BJ (cell line): ENCODE data around the gene PTPRM. TPM values are rescaled to one million over a fixed set of nuclear protein-coding genes. Genes with fewer than 3 reads are reported as not detected.
A peak's percentile ranks its signal among the peaks of the same experiment; 100 is the strongest.

Experiments used
- CTCF ChIA-PET: fragments of 350-600 bp; formaldehyde crosslinking; extraction: SDS; loops from one replicate; lab custom pipeline; 2021; ENCODE audit warnings: antibody characterized with exemption, inconsistent platforms; lab: Yijun Ruan, JAX
- POLR2A ChIA-PET: fragments of 300-600 bp; sonication (Branson Sonifier 250); formaldehyde crosslinking; extraction: SDS; loops from one replicate; lab custom pipeline; 2021; ENCODE audit warnings: antibody characterized with exemption; lab: Charles Lee
- DNase-seq: peaks from one replicate; pipeline ENCODE4 v3.0.0-alpha.2; 2011; ENCODE audit warnings: low read depth
- H3K27me3 ChIP-seq: 2 replicates; pipeline ENCODE4 v1.6.0; 2011; ENCODE audit warnings: low read length; ENCODE audit not compliant: control insufficient read depth, insufficient read depth
- H3K36me3 ChIP-seq: 2 replicates; pipeline ENCODE4 v1.5.1; 2011; ENCODE audit warnings: low read length; ENCODE audit not compliant: control insufficient read depth, insufficient read depth
- H3K4me3 ChIP-seq: 2 replicates; pipeline ENCODE4 v1.5.1; 2011; ENCODE audit warnings: low read depth, mild to moderate bottlenecking, control low read depth, low read length
- polyA plus RNA-seq: library from polyadenylated mRNA; depleted of rRNA; stranded (reverse); fragments of >200 nt; gene quantifications from 2 replicates; pipeline ENCODE4 v1.2.3, GENCODE V29; 2011
- TF ChIP-seq, protein P1 (sequence below): IDR thresholded peaks from 2 replicates; pipeline ENCODE4 v1.5.1; 2011; ENCODE audit warnings: low read depth, mild to moderate bottlenecking, control low read depth, inconsistent platforms, low read length, moderate library complexity; ENCODE audit not compliant: insufficient read depth

Gene PTPRM
- polyA plus RNA-seq, 1 experiment = 149 TPM

DNA sequence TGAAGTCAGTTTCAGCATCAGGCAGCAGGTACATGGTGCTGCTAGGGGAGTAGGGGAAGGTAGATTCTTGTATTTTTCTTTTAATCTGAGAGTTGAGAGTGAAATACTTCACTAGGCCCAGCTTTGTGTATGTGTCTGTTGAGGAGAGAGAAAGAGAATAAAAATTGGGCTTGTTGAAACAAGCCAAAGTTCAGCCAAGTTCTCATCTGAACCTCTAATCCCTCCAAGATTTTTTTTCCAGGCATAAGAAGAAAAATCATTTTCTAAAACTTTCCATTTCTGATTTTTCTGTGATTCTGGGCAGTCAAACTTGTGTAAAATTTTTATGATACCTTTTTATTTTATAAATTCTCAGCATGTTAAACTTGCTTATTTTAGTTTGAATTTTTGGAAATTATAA is 55.6 kb downstream of the PTPRM start:
- TF ChIP-seq, protein P1, sequence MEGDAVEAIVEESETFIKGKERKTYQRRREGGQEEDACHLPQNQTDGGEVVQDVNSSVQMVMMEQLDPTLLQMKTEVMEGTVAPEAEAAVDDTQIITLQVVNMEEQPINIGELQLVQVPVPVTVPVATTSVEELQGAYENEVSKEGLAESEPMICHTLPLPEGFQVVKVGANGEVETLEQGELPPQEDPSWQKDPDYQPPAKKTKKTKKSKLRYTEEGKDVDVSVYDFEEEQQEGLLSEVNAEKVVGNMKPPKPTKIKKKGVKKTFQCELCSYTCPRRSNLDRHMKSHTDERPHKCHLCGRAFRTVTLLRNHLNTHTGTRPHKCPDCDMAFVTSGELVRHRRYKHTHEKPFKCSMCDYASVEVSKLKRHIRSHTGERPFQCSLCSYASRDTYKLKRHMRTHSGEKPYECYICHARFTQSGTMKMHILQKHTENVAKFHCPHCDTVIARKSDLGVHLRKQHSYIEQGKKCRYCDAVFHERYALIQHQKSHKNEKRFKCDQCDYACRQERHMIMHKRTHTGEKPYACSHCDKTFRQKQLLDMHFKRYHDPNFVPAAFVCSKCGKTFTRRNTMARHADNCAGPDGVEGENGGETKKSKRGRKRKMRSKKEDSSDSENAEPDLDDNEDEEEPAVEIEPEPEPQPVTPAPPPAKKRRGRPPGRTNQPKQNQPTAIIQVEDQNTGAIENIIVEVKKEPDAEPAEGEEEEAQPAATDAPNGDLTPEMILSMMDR = no peak
- H3K36me3 ChIP-seq = no peaks in the 10 kb centered on the region
- H3K27me3 ChIP-seq = no peaks in the 10 kb centered on the region
- CTCF ChIA-PET = no interaction called here
- no peak overlapping the region for H3K4me3 ChIP-seq
- no peak for DNase-seq
- POLR2A ChIA-PET = no interaction called here

DNA sequence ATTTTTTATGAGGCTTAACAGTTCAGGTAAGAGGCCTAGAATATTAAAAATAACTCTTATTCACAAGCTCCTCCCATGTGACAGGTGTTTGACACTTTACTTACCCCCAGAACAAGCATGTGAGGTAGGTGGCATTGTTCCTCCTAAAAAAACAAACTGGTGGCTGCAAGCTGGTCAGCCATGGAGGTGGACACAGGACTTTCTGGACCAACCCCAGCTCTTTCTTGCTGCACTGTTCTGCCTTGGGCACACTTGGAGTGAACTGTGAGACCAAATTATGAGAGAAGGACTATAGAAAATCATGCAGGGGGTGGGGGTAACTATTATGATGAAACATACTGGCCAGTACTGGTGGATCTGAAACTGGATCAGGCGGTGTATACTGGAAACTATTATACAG is 56.6 kb downstream of the PTPRM start:
- Histone ChIP-seq H3K27me3 (no peaks in the 10 kb centered on the region), H3K4me3 (no peak overlapping the region), H3K36me3 (no peaks in the 10 kb centered on the region)
- TF ChIP-seq, protein P1 = no peak
- CTCF ChIA-PET = interaction anchor here (3.5 kb wide), 1 partner anchor 56 kb away, joined by 18 read pairs; the partner anchor contains the start of gene PTPRM
- DNase-seq = no peak
- POLR2A ChIA-PET = no interaction called here

DNA sequence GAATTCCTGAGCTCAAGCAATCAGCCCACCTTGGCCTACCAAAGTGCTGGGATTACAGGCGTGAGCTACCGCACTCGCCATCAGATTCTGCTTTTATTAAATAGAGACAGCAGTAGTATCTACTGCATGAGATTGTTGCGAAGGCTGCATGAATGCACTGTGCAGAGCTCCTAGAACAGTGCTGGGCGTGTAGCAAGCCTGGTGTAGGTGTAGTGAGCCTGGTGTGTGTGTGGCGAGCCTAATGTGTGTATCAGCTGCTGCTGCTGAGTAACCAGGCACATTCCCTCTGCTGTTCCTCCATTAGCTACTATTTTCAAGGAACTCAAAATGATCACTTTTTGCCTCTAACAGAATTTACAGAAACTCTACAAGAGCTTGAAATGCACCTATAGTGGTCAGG is 57.6 kb downstream of the PTPRM start:
- Histone ChIP-seq H3K36me3 (no peaks in the 10 kb centered on the region), H3K27me3 (no peaks in the 10 kb centered on the region), H3K4me3 (no peak overlapping the region)
- ChIA-PET POLR2A (no interaction called here), CTCF (interaction anchor here (1.0 to 3.5 kb wide), 3 partner anchors 57 to 765 kb away, joined by 3 to 18 read pairs (median 3); partner anchors contain the start of gene PTPRM)
- TF ChIP-seq, protein P1 = no peak
- no peak for DNase-seq

DNA sequence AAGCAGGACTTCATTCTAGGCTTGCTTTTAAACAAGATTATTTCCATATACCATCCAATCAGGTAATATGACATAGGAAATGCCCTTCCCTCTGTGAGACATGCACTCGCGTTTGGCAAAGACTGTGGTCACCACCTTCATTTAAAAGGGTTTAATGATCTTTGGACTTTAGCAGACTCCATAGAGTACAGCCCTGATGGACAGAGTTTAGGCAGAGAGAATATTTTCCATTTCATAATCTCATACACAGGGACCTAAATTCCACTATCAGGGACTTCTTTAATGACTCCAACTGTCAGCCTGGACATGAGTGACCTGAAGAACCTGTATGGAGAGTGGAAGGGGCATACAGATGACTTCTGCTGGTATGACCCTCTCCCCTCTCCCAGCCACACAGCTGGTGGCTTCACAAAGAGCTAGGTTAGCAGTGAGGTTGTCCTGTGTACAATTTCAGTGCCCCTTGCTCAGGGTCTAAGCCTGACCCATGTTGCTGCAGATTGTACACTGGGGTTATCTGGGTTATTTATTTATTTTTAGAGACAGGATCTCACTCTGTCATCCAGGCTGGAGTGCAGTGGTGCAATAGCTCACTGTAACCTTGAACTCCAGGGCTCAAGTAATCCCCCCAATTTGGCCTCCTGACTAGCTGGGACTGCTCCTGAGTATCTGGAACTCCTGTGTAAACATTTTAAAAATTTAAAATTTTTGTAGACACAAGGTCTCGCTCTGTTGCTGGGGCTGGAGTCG is 59.2 kb downstream of the PTPRM start:
- Histone ChIP-seq H3K36me3 (no peaks in the 10 kb centered on the region), H3K4me3 (no peak overlapping the region), H3K27me3 (no peaks in the 10 kb centered on the region)
- CTCF ChIA-PET = interaction anchor here (0.6 to 3.5 kb wide), 2 partner anchors 59 to 64 kb away, joined by 4 to 18 read pairs; partner anchors contain the start of gene PTPRM
- TF ChIP-seq, protein P1 = no peak
- DNase-seq = no peak
- POLR2A ChIA-PET = no interaction called here

DNA sequence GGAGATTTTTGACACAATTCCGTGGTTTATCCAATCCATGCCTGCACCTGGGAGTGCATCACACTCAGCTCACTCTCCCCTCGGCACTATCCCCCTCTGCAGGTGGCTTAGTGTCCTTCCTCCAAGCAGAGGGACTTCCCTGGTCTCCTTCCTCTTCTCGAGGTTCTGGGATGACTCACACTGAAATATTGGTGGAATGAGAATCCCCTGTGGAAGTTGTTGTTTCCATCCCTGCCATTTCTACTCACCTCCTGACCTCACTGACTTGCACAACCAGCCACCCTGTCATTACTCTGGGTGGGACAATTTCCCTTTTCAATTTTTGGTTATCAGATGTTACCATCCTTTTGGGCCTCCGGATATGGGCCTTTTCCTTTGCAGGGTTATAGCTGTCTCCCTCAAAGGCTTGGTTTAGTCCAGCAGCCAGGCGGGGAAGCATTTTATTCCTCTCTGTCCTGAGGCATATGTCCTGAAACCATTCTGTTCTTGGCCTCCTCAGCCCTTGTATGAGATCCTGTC is 59.9 kb downstream of the PTPRM start:
- POLR2A ChIA-PET = no interaction called here
- TF ChIP-seq, protein P1 = peak; percentile 51
- H3K36me3 ChIP-seq = no peaks in the 10 kb centered on the region
- no peak overlapping the region for H3K4me3 ChIP-seq
- no peaks in the 10 kb centered on the region for H3K27me3 ChIP-seq
- no peak for DNase-seq
- CTCF ChIA-PET = interaction anchor here (0.6 to 3.5 kb wide), 4 partner anchors 18 to 65 kb away, joined by 3 to 18 read pairs (median 7); partner anchors contain the start of gene PTPRM
